ENCODE measurements around the gene ODC1.
"Not testable (repeated sequence)": the region's sequence is repeated elsewhere in the genome, so short reads cannot be mapped to it uniquely, and the experiment has no call there.

ODC1 gene

GRCh38 chr2:10447895-10448575 lies at the start of gene ODC1:
Gene ODC1 (minus strand): TSS chr2:10448327. CDS start chr2:10445032, 3,295 bp downstream.
- DNase-seq, result peak; percentile 62 to 99 (median 93)

GRCh38 chr2:10497797-10498251 lies 49.7 kb upstream of the ODC1 start:
- peak in 9 of 51 donors; percentile 1 to 78 (median 9) for DNase-seq

GRCh38 chr2:10495988-10496313 lies 47.8 kb upstream of the ODC1 start:
- no peak for DNase-seq

- DNase-seq, result no peak
Measured at GRCh38 chr2:10495311-10495987, 47.3 kb upstream of the ODC1 start.

GRCh38 chr2:10494351-10495066 lies 46.4 kb upstream of the ODC1 start:
- no peak for DNase-seq

- no peak for DNase-seq
Measured at GRCh38 chr2:10493634-10494281, 45.6 kb upstream of the ODC1 start.

- DNase-seq, result no peak
Measured at GRCh38 chr2:10493075-10493633, 45.0 kb upstream of the ODC1 start.

- DNase-seq, result no peak
Measured at GRCh38 chr2:10490806-10491291, 42.7 kb upstream of the ODC1 start.

GRCh38 chr2:10489842-10490555 lies 41.9 kb upstream of the ODC1 start:
- DNase-seq, result no peak

GRCh38 chr2:10488142-10488541 lies 40.0 kb upstream of the ODC1 start:
- not testable (repeated sequence) for DNase-seq

GRCh38 chr2:10487741-10488104 lies 39.6 kb upstream of the ODC1 start:
- not testable (repeated sequence) for DNase-seq

GRCh38 chr2:10487081-10487740 lies 39.1 kb upstream of the ODC1 start:
- no peak for DNase-seq

- no peak for DNase-seq
Measured at GRCh38 chr2:10486601-10487079, 38.5 kb upstream of the ODC1 start.

GRCh38 chr2:10486091-10486490 lies 38.0 kb upstream of the ODC1 start:
- DNase-seq, result no peak

- no peak for DNase-seq
Measured at GRCh38 chr2:10482913-10483312, 34.8 kb upstream of the ODC1 start.

GRCh38 chr2:10482460-10482859 lies 34.3 kb upstream of the ODC1 start:
- DNase-seq, result no peak

GRCh38 chr2:10481666-10482157 lies 33.6 kb upstream of the ODC1 start:
- DNase-seq, result no peak

- no peak for DNase-seq
Measured at GRCh38 chr2:10481055-10481665, 33.0 kb upstream of the ODC1 start.

- DNase-seq, result no peak
Measured at GRCh38 chr2:10480359-10480949, 32.3 kb upstream of the ODC1 start.

All from hypothalamus (tissue), 51 donors.